Motor neuron (in vitro differentiated cells): ENCODE data around the gene PRR29. TPM values are rescaled to one million over a fixed set of nuclear protein-coding genes. Genes with fewer than 3 reads are reported as not detected.
"Not testable (repeated sequence)": the region's sequence is repeated elsewhere in the genome, so short reads cannot be mapped to it uniquely, and the experiment has no call there.

Experiments
- ATAC-seq, 8 experiments: fragments of 200-7000 bp; cut with Tn5 transposase; replicated peaks in 6 of 8; 2 replicates each; pipeline ENCODE4 v1.8.0; 2021; ENCODE audit warnings: mild to moderate bottlenecking in 8 of 8, moderate library complexity in 8 of 8
- H3K27ac ChIP-seq, 2 donors: fragments of 250-450 bp; sonication (Bioruptor Pico); 2 replicates each; pipeline ENCODE4 v1.9.0; 2021; ENCODE audit warnings: antibody characterized with exemption in 2 of 2, mild to moderate bottlenecking in 2 of 2, moderate library complexity in 1 of 2
- H3K4me1 ChIP-seq, 2 donors: fragments of 250-450 bp; sonication (Bioruptor Pico); replicated peaks in 1 of 2; 2 replicates each; pipeline ENCODE4 v1.6.1; 2021; ENCODE audit warnings: antibody characterized with exemption in 2 of 2, mild to moderate bottlenecking in 2 of 2, moderate library complexity in 1 of 2
- H3K4me3 ChIP-seq, 5 donors: fragments of 250-450 bp; sonication (Bioruptor Pico); 2 replicates each; pipeline ENCODE4 v1.9.0; 2021; ENCODE audit warnings: antibody characterized with exemption in 5 of 5, mild to moderate bottlenecking in 5 of 5, moderate library complexity in 4 of 5
- WGBS, 10 experiments: fragments of 450-650 bp; shearing (Covaris generic); methylation state at CpG; one replicate each; pipeline ENCODE4 v1.0.0; 2022; 5-methylcytosine and 5-hydroxymethylcytosine counted together
- in situ Hi-C, 9 experiments: fragments of 400-800 bp; cut with MboI; loops; one replicate each; pipeline ENCODE4 v1.15.0; 2021; ENCODE audit warnings: low sequenced_read_pairs in 9 of 9, low pct_unique_long_range_greater_than_20kb in 2 of 9; ENCODE audit not compliant: unreplicated experiment in 9 of 9
- total RNA-seq, 8 experiments: library from RNA; unstranded; fragments of 300-600 nt; gene quantifications; 2 replicates each; pipeline versions ENCODE4 v1.2.3 to v1.2.4, GENCODE V29; 2022

The PRR29 gene
- total RNA-seq, 8 experiments from 2014 or later, result 0.36 to 25.1 (median 0.53) TPM

DNA sequence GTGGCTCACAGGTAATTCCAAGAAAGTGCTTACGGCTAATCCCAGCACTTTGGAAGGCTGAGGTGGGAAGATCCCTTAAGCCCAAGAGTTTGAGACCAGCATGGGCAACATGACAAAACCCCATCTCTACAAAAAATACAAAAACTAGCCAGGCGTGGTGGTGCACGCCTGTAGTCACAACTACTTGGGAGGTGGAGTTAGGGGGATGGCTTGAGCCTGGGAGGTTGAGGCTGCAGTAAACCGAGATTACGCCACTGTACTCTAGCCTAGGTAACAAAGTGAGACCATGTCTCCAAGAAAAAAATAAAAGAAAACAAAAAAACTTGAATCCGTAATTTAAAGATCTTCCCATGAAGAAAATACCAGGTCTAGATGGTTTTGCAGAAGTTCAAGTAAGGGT is 17.3 kb downstream of the PRR29 start:
- no peak for ATAC-seq
- whole genome bisulfite sequencing, 10 experiments, result 74 to 100% (median 87%) methylated on average over 2 to 6 of the region's 6 CpGs

DNA sequence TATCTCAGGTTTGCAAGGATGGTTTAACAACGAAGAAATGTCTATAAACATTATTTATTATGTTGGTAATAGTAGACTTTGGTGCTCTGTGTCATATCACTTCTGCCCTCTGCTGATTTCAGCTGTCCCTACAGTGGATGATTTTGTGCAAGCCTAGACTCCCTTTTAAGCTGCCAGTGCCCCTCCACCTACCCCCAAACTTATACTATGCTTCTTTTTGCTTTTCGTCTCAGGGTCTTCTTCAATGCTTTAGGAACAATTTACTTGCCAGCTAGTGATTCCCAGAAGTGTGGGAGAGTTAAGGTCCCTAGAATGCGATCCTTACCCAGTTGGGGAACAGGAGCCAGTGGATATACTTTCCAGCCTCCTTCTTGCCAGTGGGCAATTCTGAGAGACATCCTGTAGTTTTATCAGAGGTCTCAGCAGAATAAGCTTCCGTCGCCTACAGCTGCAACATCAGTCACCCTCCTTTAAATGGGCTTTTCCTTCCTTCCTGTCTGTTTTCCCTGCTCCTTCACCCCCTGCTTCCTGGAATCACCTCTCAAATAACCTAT is 18.2 kb downstream of the PRR29 start:
- H3K4me1 ChIP-seq, result no peaks in the 10 kb centered on the region
- no peak overlapping the region for H3K27ac ChIP-seq
- WGBS, 10 experiments, result 0 to 100% (median 58%) methylated on average over 1 to 5 of the region's 5 CpGs; no CpG with 5 or more reads in 1 of the 10 experiments
- H3K4me3 ChIP-seq, result no peak overlapping the region
- peak in 1 of 8 experiments; percentile 38 for ATAC-seq
- in situ Hi-C loops, result loop anchor here in 2 of 9 experiments (10.0 to 25.0 kb wide), 2 partner anchors 92 to 104 kb away; partner anchors contain the start of genes CSHL1 (in 1 of the 2) and GH1 (in 1 of the 2)

More for the DNA sequence above, 17.3 kb downstream of the PRR29 start:
- no peak overlapping the region for H3K27ac ChIP-seq
- no peak overlapping the region for H3K4me3 ChIP-seq
- in situ Hi-C loops, result loop anchor here in 2 of 9 experiments (10.0 to 25.0 kb wide), 2 partner anchors 91 to 103 kb away; partner anchors contain the start of genes CSHL1 (in 1 of the 2) and GH1 (in 1 of the 2)
- H3K4me1 ChIP-seq, result no peaks in the 10 kb centered on the region

DNA sequence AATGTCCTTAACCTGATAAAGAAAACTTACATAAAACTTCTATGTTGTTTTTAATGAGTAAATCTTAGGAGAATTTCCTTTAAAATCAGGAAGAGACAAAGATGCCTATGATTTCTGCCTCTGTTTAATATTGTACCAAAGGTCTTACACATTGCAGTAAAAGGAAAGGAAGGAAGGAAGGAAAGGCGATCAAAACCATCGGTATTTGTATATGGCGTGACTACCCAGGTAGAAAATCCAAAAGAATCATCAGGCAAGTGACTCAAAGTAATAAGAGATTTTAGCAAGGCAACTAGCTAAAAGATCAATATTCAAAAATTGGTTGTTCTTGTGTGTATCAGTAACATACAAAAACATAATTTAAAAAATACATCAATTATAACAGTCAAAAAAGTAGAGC is 18.8 kb downstream of the PRR29 start:
- Histone ChIP-seq H3K27ac (no peak overlapping the region), H3K4me1 (no peaks in the 10 kb centered on the region), H3K4me3 (no peak overlapping the region)
- in situ Hi-C loops, result loop anchor here in 2 of 9 experiments (10.0 to 25.0 kb wide), 2 partner anchors 92 to 105 kb away; partner anchors contain the start of genes CSHL1 (in 1 of the 2) and GH1 (in 1 of the 2)
- WGBS, 10 experiments, result 65 to 100% (median 93%) methylated on average over 1 to 3 of the region's 3 CpGs
- ATAC-seq, result no peak

- Histone ChIP-seq H3K27ac (no peak overlapping the region), H3K4me3 (no peak overlapping the region), H3K4me1 (no peaks in the 10 kb centered on the region)
- in situ Hi-C loops, result loop anchor here in 2 of 9 experiments (10.0 to 25.0 kb wide), 2 partner anchors 93 to 105 kb away; partner anchors contain the start of genes CSHL1 (in 1 of the 2) and GH1 (in 1 of the 2)
- ATAC-seq, result no peak
- WGBS, 10 experiments, result 57 to 100% (median 82%) methylated on average over 1 to 2 of the region's 2 CpGs; no CpG with 5 or more reads in 1 of the 10 experiments
Observed at GRCh38 chr17:64017381-64017980, 19.3 kb downstream of the PRR29 start.

DNA sequence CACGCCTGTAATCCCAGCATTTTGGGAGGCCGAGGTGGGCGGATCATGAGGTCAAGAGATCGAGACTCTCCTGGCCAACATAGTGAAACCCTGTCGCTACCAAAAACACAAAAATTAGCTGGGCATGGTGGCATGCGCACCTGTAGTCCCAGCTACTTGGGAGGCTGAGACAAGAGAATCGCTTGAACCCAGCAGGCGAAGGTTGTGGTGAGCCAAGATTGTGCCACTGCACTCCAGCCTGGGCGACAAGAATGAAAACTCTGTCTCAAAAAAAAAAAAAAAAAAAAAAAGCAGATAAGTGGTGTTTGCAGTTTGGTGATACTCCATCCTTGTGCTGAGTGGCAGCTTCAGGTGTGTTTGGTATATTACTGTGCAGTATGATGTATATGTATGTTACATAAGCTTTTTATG is 21.4 kb downstream of the PRR29 start:
- H3K27ac ChIP-seq, ATAC-seq, H3K4me1 ChIP-seq, H3K4me3 ChIP-seq: not testable (repeated sequence)
- WGBS, 10 experiments, result 59 to 100% (median 81%) methylated on average over 2 to 9 of the region's 9 CpGs; no CpG with 5 or more reads in 3 of the 10 experiments
- in situ Hi-C loops, result loop anchor here in 2 of 9 experiments (10.0 to 25.0 kb wide), 2 partner anchors 95 to 107 kb away; partner anchors contain the start of genes CSHL1 (in 1 of the 2) and GH1 (in 1 of the 2)

DNA sequence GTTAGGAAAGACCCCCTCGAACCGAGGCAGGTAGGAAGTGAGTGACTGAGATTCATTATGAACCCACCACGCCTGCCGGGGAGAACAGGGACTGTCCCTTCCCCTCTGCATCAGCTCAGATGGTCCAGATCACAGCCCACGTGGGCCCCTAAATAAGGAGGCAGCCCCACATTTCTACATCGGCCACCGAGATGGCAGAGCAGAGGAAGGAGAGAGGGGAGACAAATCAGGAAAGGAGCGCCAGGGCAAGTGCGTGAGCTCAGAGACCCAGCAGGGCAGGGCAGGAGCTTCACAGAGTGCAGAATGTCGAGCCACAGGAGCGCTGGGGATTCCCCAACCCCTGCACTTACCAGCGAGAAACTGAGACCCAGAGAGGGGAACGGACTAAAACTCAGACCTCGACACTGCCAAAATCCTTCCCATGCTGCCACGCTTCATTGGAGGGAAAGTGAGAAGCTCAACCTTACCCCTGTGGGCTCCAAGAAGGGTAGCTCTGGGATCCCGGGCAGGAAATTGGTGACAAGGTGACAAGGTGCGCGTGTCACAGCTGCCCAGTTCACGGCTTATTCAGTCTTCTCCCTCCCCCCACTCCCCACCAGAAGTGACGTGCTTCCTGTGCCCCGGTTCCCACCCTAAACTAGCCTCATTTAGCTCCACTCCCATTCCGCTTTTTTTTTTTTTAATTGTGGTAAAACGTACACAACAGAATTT is 22.1 kb downstream of the PRR29 start, which contains the start of gene ICAM2:
Gene ICAM2, minus strand, starts transcription at position 578 of the 711 bp plus-strand sequence. CDS start 13,942 bp downstream, outside the sequence.
- H3K4me1 ChIP-seq, result no peaks in the 10 kb centered on the region
- WGBS, 10 experiments, result 16 to 86% (median 51%) methylated on average over 2 to 13 of the region's 23 CpGs; no CpG with 5 or more reads in 1 of the 10 experiments
- H3K27ac ChIP-seq, result no peak within 1 kb of the TSS
- no peak within 1 kb of the TSS for H3K4me3 ChIP-seq
- in situ Hi-C loops, result loop anchor here in 1 of 9 experiments (25.0 kb wide), 1 partner anchor 108 kb away; the partner anchor contains the start of genes CSHL1 and GH1
- ATAC-seq, result peak in 2 of 8 experiments; percentile 63 to 77

GRCh38 chr17:64022611-64023063 is 24.5 kb downstream of the PRR29 start:
- ATAC-seq, result no peak
- 20 to 88% (median 73%) methylated on average over 1 to 5 of the region's 5 CpGs; no CpG with 5 or more reads in 5 of the 10 experiments for WGBS, 10 experiments
- H3K4me3 ChIP-seq, result no peak overlapping the region
- in situ Hi-C loops, result loop anchor here in 1 of 9 experiments (25.0 kb wide), 1 partner anchor 110 kb away; the partner anchor contains the start of genes CSHL1 and GH1
- H3K27ac ChIP-seq, result no peak overlapping the region
- no peaks in the 10 kb centered on the region for H3K4me1 ChIP-seq

- Histone ChIP-seq H3K27ac (no peak overlapping the region), H3K4me1 (no peaks in the 10 kb centered on the region), H3K4me3 (no peak overlapping the region)
- 82 to 94% (median 88%) methylated on average over 2 to 8 of the region's 8 CpGs; no CpG with 5 or more reads in 1 of the 10 experiments for WGBS, 10 experiments
- peak in 1 of 8 experiments; percentile 17 for ATAC-seq
- in situ Hi-C loops, result loop anchor here in 1 of 9 experiments (25.0 kb wide), 1 partner anchor 112 kb away; the partner anchor contains the start of genes CSHL1 and GH1
Observed at GRCh38 chr17:64024215-64024654, 26.1 kb downstream of the PRR29 start.

- Histone ChIP-seq H3K4me3 (no peak overlapping the region), H3K27ac (no peak overlapping the region), H3K4me1 (no peaks in the 10 kb centered on the region)
- no peak for ATAC-seq
- WGBS, 10 experiments, result 30 to 100% (median 64%) methylated on average over 1 to 13 of the region's 19 CpGs; no CpG with 5 or more reads in 2 of the 10 experiments
- in situ Hi-C loops, result loop anchor here in 3 of 9 experiments (25.0 kb wide), 3 partner anchors 112 to 262 kb away; partner anchors contain the start of genes CSHL1 (in 1 of the 3), ERN1 (in 1 of the 3) and GH1 (in 1 of the 3)
Observed at GRCh38 chr17:64024781-64025731, 26.9 kb downstream of the PRR29 start.

- 0 to 33% (median 17%) methylated on average over 1 to 17 of the region's 21 CpGs; no CpG with 5 or more reads in 1 of the 10 experiments for WGBS, 10 experiments
- Histone ChIP-seq H3K27ac (no peak overlapping the region), H3K4me1 (no peaks in the 10 kb centered on the region), H3K4me3 (no peak overlapping the region)
- ATAC-seq, result peak in 4 of 8 experiments; percentile 36 to 94 (median 84)
- in situ Hi-C loops, result loop anchor here in 3 of 9 experiments (25.0 kb wide), 2 partner anchors 111 to 261 kb away; partner anchors contain the start of gene ERN1 (in 1 of the 3)
Observed at GRCh38 chr17:64025732-64026294, 27.7 kb downstream of the PRR29 start.
